Measurements from ENCODE around the gene PPM1N. TPM values are rescaled to one million over a fixed set of nuclear protein-coding genes. Genes with fewer than 3 reads are reported as not detected.
A peak's percentile ranks its signal among the peaks of the same experiment; 100 is the strongest.

Gene PPM1N
- total RNA-seq, 1 donor from 2014 or later = 0.52 TPM

DNA sequence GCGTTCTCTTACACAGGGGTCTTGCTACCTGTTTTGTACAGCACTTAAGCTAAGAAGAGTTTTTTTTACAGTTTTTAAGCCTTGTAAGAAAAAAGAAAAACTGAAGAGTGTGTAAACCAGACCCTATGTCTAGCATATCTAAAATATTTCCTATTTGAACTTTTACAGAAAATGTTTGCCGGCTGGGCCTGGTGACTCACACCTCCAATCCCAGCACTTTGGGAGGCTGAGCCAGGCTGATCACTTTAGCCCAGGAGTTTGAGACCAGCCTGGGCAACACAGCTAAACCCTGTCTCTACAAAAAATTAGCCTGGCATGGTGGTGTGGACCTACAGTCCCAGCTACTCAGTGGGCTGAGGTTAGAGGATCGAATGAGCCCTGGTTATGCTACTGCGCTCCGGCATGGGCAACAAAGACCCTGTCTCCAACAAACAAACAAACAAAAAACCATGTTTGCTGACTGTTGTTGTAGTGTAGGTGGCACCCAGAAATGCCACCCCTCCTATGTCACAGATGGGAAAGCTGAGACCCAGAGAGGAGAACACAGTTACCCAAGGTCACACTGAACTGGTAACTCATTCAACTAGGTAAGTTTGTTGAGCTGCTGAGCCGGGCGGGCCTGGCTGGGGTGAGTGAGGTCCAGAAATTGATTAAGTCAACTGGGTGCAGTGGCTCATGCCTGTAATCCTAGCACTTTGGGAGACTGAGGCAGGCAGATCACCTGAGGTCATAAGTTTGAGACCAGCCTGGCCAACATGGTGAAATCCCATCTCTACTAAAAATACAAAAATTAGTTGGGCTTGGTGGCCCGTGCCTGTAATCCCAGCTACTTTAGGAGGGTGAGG is 7.1 kb downstream of the PPM1N start:
- TF ChIP-seq, protein P1, sequence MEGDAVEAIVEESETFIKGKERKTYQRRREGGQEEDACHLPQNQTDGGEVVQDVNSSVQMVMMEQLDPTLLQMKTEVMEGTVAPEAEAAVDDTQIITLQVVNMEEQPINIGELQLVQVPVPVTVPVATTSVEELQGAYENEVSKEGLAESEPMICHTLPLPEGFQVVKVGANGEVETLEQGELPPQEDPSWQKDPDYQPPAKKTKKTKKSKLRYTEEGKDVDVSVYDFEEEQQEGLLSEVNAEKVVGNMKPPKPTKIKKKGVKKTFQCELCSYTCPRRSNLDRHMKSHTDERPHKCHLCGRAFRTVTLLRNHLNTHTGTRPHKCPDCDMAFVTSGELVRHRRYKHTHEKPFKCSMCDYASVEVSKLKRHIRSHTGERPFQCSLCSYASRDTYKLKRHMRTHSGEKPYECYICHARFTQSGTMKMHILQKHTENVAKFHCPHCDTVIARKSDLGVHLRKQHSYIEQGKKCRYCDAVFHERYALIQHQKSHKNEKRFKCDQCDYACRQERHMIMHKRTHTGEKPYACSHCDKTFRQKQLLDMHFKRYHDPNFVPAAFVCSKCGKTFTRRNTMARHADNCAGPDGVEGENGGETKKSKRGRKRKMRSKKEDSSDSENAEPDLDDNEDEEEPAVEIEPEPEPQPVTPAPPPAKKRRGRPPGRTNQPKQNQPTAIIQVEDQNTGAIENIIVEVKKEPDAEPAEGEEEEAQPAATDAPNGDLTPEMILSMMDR (IDR thresholded peaks at IDR 0.05) = no peak
- H3K4me1 Mint-ChIP-seq (ENCODE audit: low read depth) = peaks cover 31% of the 10 kb centered on the region

DNA sequence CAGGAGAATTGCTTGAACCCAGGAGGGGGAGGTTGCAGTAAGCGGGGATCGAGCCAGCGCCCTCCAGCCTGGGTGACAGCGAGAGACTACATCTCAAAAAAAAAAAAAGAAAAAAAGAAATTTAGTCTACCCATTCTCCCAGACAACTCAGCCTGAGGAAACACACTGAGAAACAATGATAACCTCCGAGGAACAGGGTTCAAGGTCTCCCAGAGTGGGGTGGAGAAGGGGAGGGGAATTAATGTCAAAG is 7.7 kb downstream of the PPM1N start:
- H3K27me3 Mint-ChIP-seq (ENCODE audit: low read depth) = no peaks in the 10 kb centered on the region
- H3K4me1 Mint-ChIP-seq (ENCODE audit: low read depth) = peaks cover 36% of the 10 kb centered on the region
- H3K27ac Mint-ChIP-seq (ENCODE audit: unreplicated experiment) = peak overlapping the region; percentile 93
- DNase-seq (ENCODE audit: low spot score) = no peak
- TF ChIP-seq, protein P1 (IDR thresholded peaks at IDR 0.05) = no peak
- no peak overlapping the region for H3K4me3 Mint-ChIP-seq (ENCODE audit: unreplicated experiment)
- H3K9me3 Mint-ChIP-seq (ENCODE audit: low read depth) = no peaks in the 10 kb centered on the region
- no peaks in the 10 kb centered on the region for H3K36me3 Mint-ChIP-seq (ENCODE audit: low read depth)

More for the DNA sequence above, 7.1 kb downstream of the PPM1N start:
- no peak for DNase-seq (ENCODE audit: low spot score)
- no peaks in the 10 kb centered on the region for H3K9me3 Mint-ChIP-seq (ENCODE audit: low read depth)
- H3K27me3 Mint-ChIP-seq (ENCODE audit: low read depth) = no peaks in the 10 kb centered on the region
- no peaks in the 10 kb centered on the region for H3K36me3 Mint-ChIP-seq (ENCODE audit: low read depth)
- no peak overlapping the region for H3K4me3 Mint-ChIP-seq (ENCODE audit: unreplicated experiment)
- peak overlapping the region; percentile 93 for H3K27ac Mint-ChIP-seq (ENCODE audit: unreplicated experiment)

DNA sequence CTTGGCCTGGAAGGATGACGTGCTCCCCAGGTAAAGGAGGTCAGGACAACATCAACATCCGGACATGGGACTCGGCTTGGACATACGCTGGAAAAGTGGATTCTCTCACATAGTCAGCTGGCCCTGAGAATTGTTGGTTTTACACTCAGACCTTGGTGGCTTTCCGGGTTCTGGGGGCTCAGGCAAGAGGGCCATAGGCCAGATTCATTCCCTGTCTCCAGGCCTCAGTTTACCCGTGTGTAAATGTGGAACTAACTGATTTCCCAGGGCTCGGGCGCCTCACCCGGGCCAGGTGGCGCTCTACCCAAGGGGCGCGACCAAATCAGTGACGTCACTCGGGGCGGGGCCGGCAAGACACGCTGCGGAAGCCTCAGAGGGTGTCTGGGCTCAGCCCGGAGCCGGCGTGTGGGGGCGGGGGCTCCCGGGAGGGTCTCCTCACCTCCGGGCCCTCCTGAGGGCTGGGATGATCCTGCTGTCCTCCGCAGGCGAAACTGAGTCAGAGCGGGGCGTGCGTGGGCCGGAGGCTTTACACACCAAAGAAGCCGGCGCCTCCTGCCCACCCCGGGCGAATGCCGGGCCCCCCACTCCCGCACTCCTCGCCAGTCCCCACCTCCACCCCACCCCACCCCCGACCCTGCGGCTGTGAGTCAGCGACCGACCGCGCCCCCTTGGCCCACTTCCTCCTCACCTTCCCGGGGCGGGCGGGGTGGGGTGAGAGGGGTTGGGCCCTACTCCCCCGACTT is 8.2 kb downstream of the PPM1N start:
- Mint-ChIP-seq H3K27ac (ENCODE audit: unreplicated experiment) (peak overlapping the region; percentile 93), H3K27me3 (ENCODE audit: low read depth) (no peaks in the 10 kb centered on the region), H3K36me3 (ENCODE audit: low read depth) (no peaks in the 10 kb centered on the region), H3K4me1 (ENCODE audit: low read depth) (peaks cover 41% of the 10 kb centered on the region), H3K9me3 (ENCODE audit: low read depth) (no peaks in the 10 kb centered on the region), H3K4me3 (ENCODE audit: unreplicated experiment) (peak overlapping the region; percentile 96)
- DNase-seq (ENCODE audit: low spot score) = no peak
- TF ChIP-seq, protein P1 (IDR thresholded peaks at IDR 0.05) = peak; percentile 79

DNA sequence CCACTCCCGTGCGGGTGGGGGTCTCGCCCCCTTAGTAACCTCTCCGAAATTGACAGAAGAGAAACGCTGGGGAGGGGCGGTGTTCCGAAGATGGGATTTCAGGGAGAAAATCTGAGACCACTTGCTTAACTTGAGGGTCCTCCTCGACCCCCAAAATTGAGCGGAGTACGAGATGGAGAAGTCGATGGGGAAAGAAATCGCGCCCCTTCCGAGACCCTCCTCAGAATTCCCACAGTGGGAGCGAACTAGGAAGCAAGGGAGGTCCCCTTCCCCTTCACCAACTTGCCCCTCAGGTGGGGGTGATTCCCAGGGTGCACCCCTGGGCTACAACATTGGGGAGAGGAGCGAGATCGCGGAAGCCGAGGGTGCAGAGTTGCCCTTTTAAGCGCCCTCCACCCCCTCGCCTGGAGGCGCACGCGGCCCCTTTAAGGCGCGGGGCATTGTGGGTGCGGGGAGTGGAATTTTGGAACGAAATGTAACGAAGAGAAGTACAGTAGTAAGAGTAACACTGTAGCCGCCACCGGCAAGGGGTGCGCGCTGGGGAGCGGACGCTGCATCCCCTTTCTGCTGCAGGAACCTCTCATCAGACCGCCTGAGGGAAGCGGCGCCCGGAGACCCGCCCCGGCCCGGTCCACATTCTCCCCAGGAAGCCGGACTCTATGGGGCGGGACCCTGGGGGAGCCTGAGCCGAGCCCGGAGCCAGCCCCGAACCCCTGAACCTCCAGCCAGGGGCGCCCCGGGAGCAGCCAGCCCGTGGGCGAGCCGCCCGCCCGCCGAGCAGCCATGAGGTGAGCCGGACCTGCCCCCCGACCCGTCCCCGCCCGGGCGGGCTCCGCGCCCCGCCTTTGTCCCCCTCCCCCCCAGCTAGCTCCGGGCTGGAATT is 9.0 kb downstream of the PPM1N start, which contains the start of gene VASP:
Gene VASP (plus strand): TSS at position 491 of the 883 bp plus-strand sequence. CDS start 293 bp downstream, at position 784.
- no peak for DNase-seq (ENCODE audit: low spot score)
- Mint-ChIP-seq H3K27ac (ENCODE audit: unreplicated experiment) (peak within 1 kb of the TSS; percentile 93), H3K4me3 (ENCODE audit: unreplicated experiment) (peak within 1 kb of the TSS; percentile 96), H3K36me3 (ENCODE audit: low read depth) (no peaks in the 10 kb centered on the region), H3K27me3 (ENCODE audit: low read depth) (no peaks in the 10 kb centered on the region), H3K9me3 (ENCODE audit: low read depth) (no peaks in the 10 kb centered on the region), H3K4me1 (ENCODE audit: low read depth) (peaks cover 46% of the 10 kb centered on the region)
- TF ChIP-seq, protein P1 (IDR thresholded peaks at IDR 0.05) = peak; percentile 9

Measured in chondrocyte (in vitro differentiated cells).